ENCODE data around the gene MSRB1. TPM values are rescaled to one million over a fixed set of nuclear protein-coding genes. Genes with fewer than 3 reads are reported as not detected.

The MSRB1 gene
- total and polyA plus RNA-seq, 9 donors: 6.7 to 31.1 (median 21.9) TPM

DNA sequence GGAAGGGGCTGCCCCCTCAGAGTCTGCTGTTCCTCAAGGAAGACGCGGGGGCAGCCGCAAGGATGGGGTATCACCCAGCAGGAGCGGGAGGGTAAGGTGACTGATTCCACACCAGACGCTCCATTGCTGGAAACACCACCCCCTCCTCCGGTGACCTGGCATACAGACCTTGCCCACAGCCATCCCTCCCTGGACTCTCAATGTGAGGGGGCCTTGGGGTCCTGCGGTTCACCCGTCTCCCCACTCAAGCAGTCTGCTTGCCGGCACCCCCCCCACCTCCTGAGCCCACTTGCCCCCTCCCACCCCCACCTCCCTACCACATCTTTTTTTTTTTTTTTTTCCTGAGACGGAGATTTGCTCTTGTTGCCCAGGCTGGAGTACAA is 12.7 kb downstream of the MSRB1 start:
- no peak for DNase-seq
- Histone ChIP-seq H3K4me3 (no peak overlapping the region), H3K9me3 (no peaks in the 10 kb centered on the region), H3K36me3 (no peaks in the 10 kb centered on the region), H3K27me3 (no peaks in the 10 kb centered on the region), H3K4me1 (ENCODE audit: insufficient read depth) (no peaks in the 10 kb centered on the region), H3K27ac (no peak overlapping the region)
- intact Hi-C loops (cut with DNase I): no loop called here
- TF ChIP-seq, protein P1, sequence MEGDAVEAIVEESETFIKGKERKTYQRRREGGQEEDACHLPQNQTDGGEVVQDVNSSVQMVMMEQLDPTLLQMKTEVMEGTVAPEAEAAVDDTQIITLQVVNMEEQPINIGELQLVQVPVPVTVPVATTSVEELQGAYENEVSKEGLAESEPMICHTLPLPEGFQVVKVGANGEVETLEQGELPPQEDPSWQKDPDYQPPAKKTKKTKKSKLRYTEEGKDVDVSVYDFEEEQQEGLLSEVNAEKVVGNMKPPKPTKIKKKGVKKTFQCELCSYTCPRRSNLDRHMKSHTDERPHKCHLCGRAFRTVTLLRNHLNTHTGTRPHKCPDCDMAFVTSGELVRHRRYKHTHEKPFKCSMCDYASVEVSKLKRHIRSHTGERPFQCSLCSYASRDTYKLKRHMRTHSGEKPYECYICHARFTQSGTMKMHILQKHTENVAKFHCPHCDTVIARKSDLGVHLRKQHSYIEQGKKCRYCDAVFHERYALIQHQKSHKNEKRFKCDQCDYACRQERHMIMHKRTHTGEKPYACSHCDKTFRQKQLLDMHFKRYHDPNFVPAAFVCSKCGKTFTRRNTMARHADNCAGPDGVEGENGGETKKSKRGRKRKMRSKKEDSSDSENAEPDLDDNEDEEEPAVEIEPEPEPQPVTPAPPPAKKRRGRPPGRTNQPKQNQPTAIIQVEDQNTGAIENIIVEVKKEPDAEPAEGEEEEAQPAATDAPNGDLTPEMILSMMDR (IDR thresholded peaks at IDR 0.05): no peak
- no peak for TF ChIP-seq POLR2A (IDR thresholded peaks at IDR 0.05)
- no peak for TF ChIP-seq EP300 (IDR thresholded peaks at IDR 0.05)
- 48 to 70% (median 59%) methylated on average over 10 of the region's 10 CpGs for WGBS, 3 donors

DNA sequence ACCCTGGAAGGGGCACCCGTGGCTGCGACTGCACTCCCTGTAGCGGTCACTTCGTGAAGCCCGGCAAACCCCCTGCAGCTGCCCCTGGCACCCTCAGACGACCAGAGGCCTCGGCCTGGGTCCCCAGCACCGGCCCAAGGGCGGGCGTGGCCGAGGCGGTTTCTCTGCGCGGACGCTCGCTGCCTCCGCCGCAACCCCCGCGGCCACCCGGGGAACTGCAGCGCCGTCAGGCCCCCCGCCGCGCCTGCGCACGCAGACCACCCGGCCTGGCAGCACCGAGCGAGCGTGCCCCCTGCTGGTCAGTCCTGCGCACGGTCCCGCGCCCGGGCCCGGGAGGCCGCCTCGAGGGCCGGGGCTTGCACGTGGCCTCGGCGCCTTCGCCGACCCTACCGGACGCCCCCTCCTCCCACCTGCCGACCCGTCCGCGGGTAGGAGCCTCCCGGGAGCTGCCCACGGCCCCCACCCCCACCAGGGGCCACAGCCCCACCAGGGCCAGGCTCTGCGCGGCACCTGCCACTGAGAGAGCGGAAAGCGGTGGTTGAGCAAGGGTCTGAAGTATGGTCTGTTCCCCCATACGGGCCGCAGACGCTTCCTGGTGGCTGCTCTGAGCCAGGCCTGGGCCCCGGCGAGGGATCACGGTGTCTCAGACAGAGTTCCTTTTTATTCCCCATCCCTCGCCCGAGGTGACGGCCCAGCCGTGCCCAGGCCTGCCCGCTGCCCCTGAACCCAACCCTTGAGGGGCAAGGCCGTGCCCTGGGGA is 13.2 kb downstream of the MSRB1 start:
- DNase-seq: peak; percentile 83 to 95 (median 92)
- TF ChIP-seq, protein P1 (IDR thresholded peaks at IDR 0.05): peak; percentile 98 to 100 (median 100)
- TF ChIP-seq POLR2A (IDR thresholded peaks at IDR 0.05): no peak
- Histone ChIP-seq H3K4me1 (ENCODE audit: insufficient read depth) (no peaks in the 10 kb centered on the region), H3K9me3 (no peaks in the 10 kb centered on the region), H3K4me3 (peak overlapping the region; percentile 59), H3K36me3 (no peaks in the 10 kb centered on the region), H3K27me3 (no peaks in the 10 kb centered on the region), H3K27ac (no peak overlapping the region)
- intact Hi-C loops (cut with DNase I): loop anchor here in 3 of 4 donors (2.0 to 5.0 kb wide), 2 partner anchors 65 to 67 kb away; no protein-coding TSS in a partner anchor
- 7 to 17% (median 11%) methylated on average over 47 to 70 of the region's 70 CpGs for WGBS, 3 donors

- Histone ChIP-seq H3K36me3 (no peaks in the 10 kb centered on the region), H3K27ac (no peak overlapping the region), H3K4me3 (peak overlapping the region; percentile 59), H3K4me1 (ENCODE audit: insufficient read depth) (no peaks in the 10 kb centered on the region), H3K27me3 (no peaks in the 10 kb centered on the region), H3K9me3 (no peaks in the 10 kb centered on the region)
- peak in 1 of 5 donors; percentile 53 for DNase-seq
- WGBS, 3 donors: 5 to 10% (median 7%) methylated on average over 9 to 11 of the region's 11 CpGs
- intact Hi-C loops (cut with DNase I): loop anchor here in 3 of 4 donors (2.0 to 5.0 kb wide), 2 partner anchors 64 to 67 kb away; no protein-coding TSS in a partner anchor
- TF ChIP-seq, protein P1 (IDR thresholded peaks at IDR 0.05): no peak
- TF ChIP-seq POLR2A (IDR thresholded peaks at IDR 0.05) (no peak), EP300 (IDR thresholded peaks at IDR 0.05) (no peak)
Observed at GRCh38 chr16:1929105-1929504, 13.9 kb downstream of the MSRB1 start.

DNA sequence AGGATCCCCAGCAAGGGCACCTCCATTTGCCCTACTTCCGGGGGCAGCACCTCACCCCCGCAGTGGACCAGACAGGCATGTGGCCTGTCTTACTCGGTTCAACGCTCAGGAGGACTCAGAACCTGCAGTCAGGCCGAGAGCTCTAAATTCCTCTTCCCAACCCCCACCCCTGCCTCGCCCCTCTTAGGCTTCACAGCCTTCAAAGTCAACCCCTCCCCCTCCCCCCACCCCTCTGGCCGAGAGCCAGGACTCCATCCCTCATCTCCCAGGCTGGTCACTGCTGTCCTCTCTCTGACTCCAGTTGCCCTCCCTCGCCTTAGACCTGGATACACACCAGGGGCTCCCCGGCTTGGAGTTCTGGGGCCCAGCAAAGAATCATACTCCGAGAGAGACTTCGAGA is 16.7 kb downstream of the MSRB1 start:
- TF ChIP-seq POLR2A (IDR thresholded peaks at IDR 0.05) (no peak), EP300 (IDR thresholded peaks at IDR 0.05) (no peak)
- TF ChIP-seq, protein P1 (IDR thresholded peaks at IDR 0.05): no peak
- H3K4me1 ChIP-seq (ENCODE audit: insufficient read depth): no peaks in the 10 kb centered on the region
- H3K9me3 ChIP-seq: no peaks in the 10 kb centered on the region
- no peaks in the 10 kb centered on the region for H3K27me3 ChIP-seq
- 51 to 58% (median 57%) methylated on average over 11 of the region's 11 CpGs for WGBS, 3 donors
- H3K36me3 ChIP-seq: no peaks in the 10 kb centered on the region
- DNase-seq: no peak
- H3K27ac ChIP-seq: no peak overlapping the region
- no peak overlapping the region for H3K4me3 ChIP-seq
- intact Hi-C loops (cut with DNase I): loop anchor here in 2 of 4 donors (5.0 kb wide), 1 partner anchor 64 kb away; no protein-coding TSS in a partner anchor

Measured in ovary (tissue), 9 donors.